Testis (tissue), 2 donors: Measurements from ENCODE around the gene GRIP1.
A peak's percentile ranks its signal among the peaks of the same experiment; 100 is the strongest.

Experiments
- POLR2A ChIP-seq: fragments of 450-650 bp; IDR thresholded peaks from one replicate; pipeline ENCODE4 v1.6.1; 2017; ENCODE audit warnings: antibody characterized with exemption, mild to moderate bottlenecking, moderate library complexity
- TF ChIP-seq, protein P1 (sequence below), 3 experiments: fragments of 450-650 bp in 2 of 3; fragments of 200-600 bp in 1 of 3; sonication (generic) in 1 of 3; IDR thresholded peaks; one replicate each; pipeline ENCODE4 v1.5.1; 2016 to 2019; ENCODE audit warnings: antibody characterized with exemption in 3 of 3, mild to moderate bottlenecking in 2 of 3, moderate library complexity in 1 of 3

DNA sequence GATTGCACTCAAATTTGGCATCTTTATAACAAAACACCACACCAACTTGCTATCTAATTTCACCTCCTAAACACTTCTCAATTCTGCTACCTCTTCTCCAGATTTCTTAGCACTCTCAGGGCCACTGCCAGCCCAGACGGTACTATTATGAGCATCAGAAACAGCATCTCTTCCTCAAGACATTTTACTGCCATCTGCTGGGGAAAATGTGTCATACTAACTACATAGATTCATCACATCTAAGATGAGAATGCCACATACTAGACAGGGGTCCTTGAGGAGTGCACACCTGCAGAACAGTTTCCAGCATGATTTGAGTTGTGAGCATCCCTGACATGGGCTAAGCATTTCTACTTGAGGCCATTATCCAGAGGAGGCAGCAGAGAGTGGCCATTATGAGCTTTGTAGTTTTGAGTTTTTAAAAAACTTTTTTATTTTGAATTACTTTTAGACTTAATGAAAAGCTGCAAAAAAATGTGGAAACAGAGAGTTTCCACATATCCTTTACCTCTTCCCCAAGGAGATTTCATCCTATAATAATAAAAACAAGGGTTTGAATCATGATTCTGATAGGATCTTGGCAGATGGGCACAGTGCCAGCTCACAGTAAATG lies 15.1 kb upstream of the GRIP1 start:
- TF ChIP-seq, protein P1, sequence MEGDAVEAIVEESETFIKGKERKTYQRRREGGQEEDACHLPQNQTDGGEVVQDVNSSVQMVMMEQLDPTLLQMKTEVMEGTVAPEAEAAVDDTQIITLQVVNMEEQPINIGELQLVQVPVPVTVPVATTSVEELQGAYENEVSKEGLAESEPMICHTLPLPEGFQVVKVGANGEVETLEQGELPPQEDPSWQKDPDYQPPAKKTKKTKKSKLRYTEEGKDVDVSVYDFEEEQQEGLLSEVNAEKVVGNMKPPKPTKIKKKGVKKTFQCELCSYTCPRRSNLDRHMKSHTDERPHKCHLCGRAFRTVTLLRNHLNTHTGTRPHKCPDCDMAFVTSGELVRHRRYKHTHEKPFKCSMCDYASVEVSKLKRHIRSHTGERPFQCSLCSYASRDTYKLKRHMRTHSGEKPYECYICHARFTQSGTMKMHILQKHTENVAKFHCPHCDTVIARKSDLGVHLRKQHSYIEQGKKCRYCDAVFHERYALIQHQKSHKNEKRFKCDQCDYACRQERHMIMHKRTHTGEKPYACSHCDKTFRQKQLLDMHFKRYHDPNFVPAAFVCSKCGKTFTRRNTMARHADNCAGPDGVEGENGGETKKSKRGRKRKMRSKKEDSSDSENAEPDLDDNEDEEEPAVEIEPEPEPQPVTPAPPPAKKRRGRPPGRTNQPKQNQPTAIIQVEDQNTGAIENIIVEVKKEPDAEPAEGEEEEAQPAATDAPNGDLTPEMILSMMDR (IDR thresholded peaks at IDR 0.05) = peak in 1 of 3 experiments; percentile 42
- TF ChIP-seq POLR2A = no peak
